Natural killer cell (primary cell): Measurements from ENCODE around the gene EP400. TPM values are rescaled to one million over a fixed set of nuclear protein-coding genes. Genes with fewer than 3 reads are reported as not detected.
A peak's percentile ranks its signal among the peaks of the same experiment; 100 is the strongest.

Source experiments
- ATAC-seq, 3 donors: fragments of 150-1000 bp in 2 of 3; fragments of 200-7000 bp in 1 of 3; cut with Tn5 transposase; 1 replicate in 1 of 3; 2 replicates in 2 of 3; pipeline ENCODE4 v1.10.0; 2021; ENCODE audit warnings: mild to moderate bottlenecking in 2 of 3, moderate library complexity in 2 of 3
- DNase-seq, 2 donors: peaks; one replicate each; pipeline versions ENCODE4 v3.0.0 to v3.0.0-alpha.2; 2013 to 2021; ENCODE audit warnings: mixed read lengths in 1 of 2
- H3K27ac ChIP-seq: one replicate; pipeline ENCODE4 v1.5.1; 2013; ENCODE audit warnings: mild to moderate bottlenecking, low read length
- H3K27me3 ChIP-seq: one replicate; pipeline ENCODE4 v1.6.1; 2013; ENCODE audit warnings: low read length; ENCODE audit not compliant: control insufficient read depth, insufficient read depth
- H3K36me3 ChIP-seq: one replicate; pipeline ENCODE4 v1.6.1; 2013; ENCODE audit warnings: low read length; ENCODE audit not compliant: control insufficient read depth, insufficient read depth
- H3K4me1 ChIP-seq: one replicate; pipeline ENCODE4 v1.6.1; 2013; ENCODE audit warnings: low read length; ENCODE audit not compliant: control insufficient read depth, insufficient read depth
- H3K4me3 ChIP-seq: one replicate; pipeline ENCODE4 v1.5.1; 2013; ENCODE audit warnings: low read length
- H3K9me3 ChIP-seq: one replicate; pipeline ENCODE4 v1.6.1; 2013; ENCODE audit warnings: low read length; ENCODE audit not compliant: control insufficient read depth, insufficient read depth
- H3K27ac Mint-ChIP-seq, 2 donors: one replicate each; pipeline ENCODE4 v1.8.0; 2022; ENCODE audit warnings: mild to moderate bottlenecking in 2 of 2, mixed read lengths in 2 of 2, moderate library complexity in 1 of 2
- H3K27me3 Mint-ChIP-seq, 2 donors: one replicate each; pipeline ENCODE4 v1.8.0; 2022; ENCODE audit warnings: low read depth in 2 of 2, mixed read lengths in 2 of 2
- H3K36me3 Mint-ChIP-seq: one replicate; pipeline ENCODE4 v1.8.0; 2022; ENCODE audit warnings: mixed read lengths
- H3K4me1 Mint-ChIP-seq, 2 donors: one replicate each; pipeline ENCODE4 v1.8.0; 2022; ENCODE audit warnings: mixed read lengths in 2 of 2
- H3K4me3 Mint-ChIP-seq: one replicate; pipeline ENCODE4 v1.8.0; 2022; ENCODE audit warnings: mild to moderate bottlenecking, moderate library complexity, mixed read lengths
- H3K9me3 Mint-ChIP-seq, 2 donors: one replicate each; pipeline ENCODE4 v1.8.0; 2022; ENCODE audit warnings: mixed read lengths in 2 of 2
- WGBS: methylation state at CpG from one replicate; pipeline ENCODE4 v1.1.7; 2013; ENCODE audit warnings: missing lambda C conversion rate; ENCODE audit not compliant: insufficient coverage; 5-methylcytosine and 5-hydroxymethylcytosine counted together
- intact Hi-C: fragments of 100-400 bp; cut with micrococcal nuclease; formaldehyde crosslinking; loops from one replicate; pipeline ENCODE4 v1.14.2; 2022
- total RNA-seq, 4 donors: library from RNA; stranded (reverse); fragments of 120-200 nt in 1 of 4; gene quantifications; one replicate each; pipeline versions ENCODE4 v1.2.3 to v1.2.4, GENCODE V29; 2013 to 2022
- TF ChIP-seq, protein P1 (sequence below): fragments of 200-600 bp; IDR thresholded peaks from one replicate; pipeline ENCODE4 v1.8.0; 2022; ENCODE audit warnings: antibody characterized with exemption

Gene EP400
- total RNA-seq, 3 donors from 2014 or later (not counting 1 experiment from before 2014, with no cell fraction given): 62.8 to 81.1 (median 80.1) TPM

DNA sequence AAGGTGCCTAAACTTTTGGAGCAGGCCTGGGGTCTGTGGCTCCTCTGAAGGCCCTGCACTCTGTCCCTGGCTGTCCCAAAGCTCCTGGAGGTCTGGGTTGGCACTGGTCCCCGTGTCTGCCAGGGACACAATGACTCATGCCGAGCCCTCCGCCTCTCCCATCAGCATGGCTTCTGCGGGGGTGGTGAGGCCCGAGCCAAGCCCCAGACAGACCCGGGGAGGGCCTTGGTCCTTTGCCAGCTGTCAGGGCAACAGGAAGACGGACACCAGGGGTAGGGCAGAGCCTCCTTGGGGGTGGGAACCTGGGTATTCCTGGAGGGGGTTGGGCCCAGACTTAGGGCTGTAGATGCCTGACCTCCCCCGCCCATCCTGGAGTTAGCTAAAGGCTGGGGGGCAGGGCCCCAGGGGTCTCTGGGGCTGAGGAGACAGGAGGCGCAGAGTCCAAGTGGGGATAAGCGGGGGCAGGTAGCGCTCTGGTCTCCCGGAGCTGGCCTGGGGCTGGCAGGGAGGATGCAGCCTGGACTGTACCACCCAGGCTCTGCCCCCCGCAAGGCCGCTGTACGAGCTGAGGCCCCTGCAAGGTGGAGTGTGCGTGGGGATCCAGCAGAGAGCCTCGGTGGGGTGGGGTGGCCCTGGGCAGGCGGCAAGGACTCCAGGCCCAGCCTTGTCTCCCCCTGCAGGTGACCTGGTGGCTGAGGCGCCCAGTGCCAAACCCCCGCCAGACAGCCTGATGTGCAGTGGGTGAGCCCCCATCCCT, 37.0 kb upstream of the EP400 start:
- intact Hi-C loops: no loop called here
- no peak overlapping the region for H3K4me3 ChIP-seq
- peaks cover 49% of the 10 kb centered on the region for H3K36me3 ChIP-seq
- WGBS: 93% methylated on average over 20 of the region's 20 CpGs
- H3K27me3 ChIP-seq: no peaks in the 10 kb centered on the region
- no peaks in the 10 kb centered on the region for H3K4me1 ChIP-seq
- TF ChIP-seq, protein P1, sequence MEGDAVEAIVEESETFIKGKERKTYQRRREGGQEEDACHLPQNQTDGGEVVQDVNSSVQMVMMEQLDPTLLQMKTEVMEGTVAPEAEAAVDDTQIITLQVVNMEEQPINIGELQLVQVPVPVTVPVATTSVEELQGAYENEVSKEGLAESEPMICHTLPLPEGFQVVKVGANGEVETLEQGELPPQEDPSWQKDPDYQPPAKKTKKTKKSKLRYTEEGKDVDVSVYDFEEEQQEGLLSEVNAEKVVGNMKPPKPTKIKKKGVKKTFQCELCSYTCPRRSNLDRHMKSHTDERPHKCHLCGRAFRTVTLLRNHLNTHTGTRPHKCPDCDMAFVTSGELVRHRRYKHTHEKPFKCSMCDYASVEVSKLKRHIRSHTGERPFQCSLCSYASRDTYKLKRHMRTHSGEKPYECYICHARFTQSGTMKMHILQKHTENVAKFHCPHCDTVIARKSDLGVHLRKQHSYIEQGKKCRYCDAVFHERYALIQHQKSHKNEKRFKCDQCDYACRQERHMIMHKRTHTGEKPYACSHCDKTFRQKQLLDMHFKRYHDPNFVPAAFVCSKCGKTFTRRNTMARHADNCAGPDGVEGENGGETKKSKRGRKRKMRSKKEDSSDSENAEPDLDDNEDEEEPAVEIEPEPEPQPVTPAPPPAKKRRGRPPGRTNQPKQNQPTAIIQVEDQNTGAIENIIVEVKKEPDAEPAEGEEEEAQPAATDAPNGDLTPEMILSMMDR: no peak
- no peaks in the 10 kb centered on the region for H3K27me3 Mint-ChIP-seq
- H3K27ac ChIP-seq: no peak overlapping the region
- no peaks in the 10 kb centered on the region for H3K9me3 ChIP-seq
- peak overlapping the region in 1 of 2 donors; percentile 31 for H3K27ac Mint-ChIP-seq
- ATAC-seq: no peak
- H3K9me3 Mint-ChIP-seq: no peaks in the 10 kb centered on the region
- H3K36me3 Mint-ChIP-seq: no peaks in the 10 kb centered on the region
- H3K4me3 Mint-ChIP-seq: no peak overlapping the region
- no peaks in the 10 kb centered on the region for H3K4me1 Mint-ChIP-seq
- DNase-seq: no peak

DNA sequence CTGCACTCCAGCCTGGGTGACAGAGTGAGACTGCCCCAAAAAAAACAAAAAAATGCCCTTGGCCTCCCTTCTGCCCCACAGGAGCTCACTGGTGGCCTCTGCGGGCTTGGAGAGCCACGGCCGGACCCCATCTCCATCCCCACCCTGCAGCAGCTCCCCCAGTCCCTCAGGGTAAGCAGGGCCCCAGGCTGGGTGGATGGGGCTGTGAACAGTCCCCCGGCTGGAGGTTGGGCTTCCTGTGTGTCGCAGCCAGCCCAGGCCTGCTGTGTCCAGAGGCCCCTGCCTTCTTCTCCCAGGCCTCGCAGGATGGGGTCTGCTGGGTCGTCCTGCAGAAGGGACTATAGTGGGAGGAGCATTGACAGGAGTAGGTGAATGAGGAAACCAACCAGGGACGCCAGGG, 36.1 kb upstream of the EP400 start:
- DNase-seq: no peak
- peaks cover 49% of the 10 kb centered on the region for H3K36me3 ChIP-seq
- Mint-ChIP-seq H3K27ac (no peak overlapping the region), H3K4me1 (no peaks in the 10 kb centered on the region), H3K4me3 (no peak overlapping the region), H3K9me3 (no peaks in the 10 kb centered on the region), H3K36me3 (no peaks in the 10 kb centered on the region), H3K27me3 (no peaks in the 10 kb centered on the region)
- no peak overlapping the region for H3K4me3 ChIP-seq
- no peaks in the 10 kb centered on the region for H3K4me1 ChIP-seq
- intact Hi-C loops: no loop called here
- 94% methylated on average over 8 of the region's 8 CpGs for WGBS
- H3K9me3 ChIP-seq: no peaks in the 10 kb centered on the region
- no peaks in the 10 kb centered on the region for H3K27me3 ChIP-seq
- H3K27ac ChIP-seq: no peak overlapping the region
- no peak for ATAC-seq
- TF ChIP-seq, protein P1: no peak

DNA sequence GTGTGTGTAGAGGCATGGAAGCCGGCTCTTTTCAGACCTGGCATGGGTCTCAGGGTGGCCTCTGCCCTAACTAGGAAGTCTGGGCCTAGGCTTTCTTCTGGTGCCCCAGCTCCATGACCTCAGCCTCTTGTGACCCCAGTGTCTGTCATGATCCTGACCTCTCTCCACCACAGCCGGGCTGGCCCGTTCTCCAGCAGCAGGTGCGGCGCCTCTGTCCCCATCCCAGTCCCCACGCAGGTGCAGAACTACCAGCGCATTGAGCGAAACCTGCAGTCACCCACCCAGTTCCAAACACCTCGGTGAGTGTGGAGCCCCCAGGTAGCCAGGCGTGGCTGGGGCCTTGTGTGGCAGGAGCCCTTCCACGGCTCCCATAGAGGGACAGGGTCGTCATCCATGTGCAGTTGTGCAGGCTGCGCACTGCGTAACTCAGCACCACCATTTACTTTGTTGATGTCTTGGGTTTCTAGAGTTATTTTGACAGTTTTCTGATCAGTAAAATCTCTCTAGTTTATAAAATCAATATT, 35.5 kb upstream of the EP400 start:
- DNase-seq: no peak
- no peak overlapping the region for H3K27ac Mint-ChIP-seq
- 95% methylated on average over 13 of the region's 14 CpGs for WGBS
- TF ChIP-seq, protein P1: no peak
- H3K36me3 Mint-ChIP-seq: no peaks in the 10 kb centered on the region
- no peak overlapping the region for H3K4me3 Mint-ChIP-seq
- no peaks in the 10 kb centered on the region for H3K27me3 Mint-ChIP-seq
- H3K9me3 Mint-ChIP-seq: no peaks in the 10 kb centered on the region
- intact Hi-C loops: no loop called here
- H3K27ac ChIP-seq: no peak overlapping the region
- H3K4me3 ChIP-seq: no peak overlapping the region
- H3K9me3 ChIP-seq: no peaks in the 10 kb centered on the region
- no peaks in the 10 kb centered on the region for H3K27me3 ChIP-seq
- no peak for ATAC-seq
- peaks cover 46% of the 10 kb centered on the region for H3K36me3 ChIP-seq
- H3K4me1 Mint-ChIP-seq: no peaks in the 10 kb centered on the region
- H3K4me1 ChIP-seq: no peaks in the 10 kb centered on the region
